DOHH2 (cell line): ENCODE data around the gene TNIP3.

Experiments
- CTCF ChIP-seq: fragments of 200-600 bp; sonication (generic); IDR thresholded peaks from one replicate; pipeline ENCODE4 v1.5.1; 2014; ENCODE audit warnings: antibody characterized with exemption, mild to moderate bottlenecking, low read depth, low read length; ENCODE audit not compliant: poor library complexity, severe bottlenecking
- EZH2phosphoT487 ChIP-seq: fragments of 200-600 bp; sonication (generic); IDR thresholded peaks from 2 replicates; pipeline ENCODE4 v1.6.1; 2017; ENCODE audit warnings: borderline replicate concordance, mild to moderate bottlenecking, antibody characterized with exemption, low read length, moderate library complexity, mixed read lengths

- TF ChIP-seq CTCF (no peak), EZH2phosphoT487 (no peak)
Observed at GRCh38 chr4:121212806-121213205, 48.7 kb upstream of the TNIP3 start.
